Coronary artery (tissue), 2 donors: ENCODE results near the gene PARP8.

ENCODE experiments used
- DNase-seq: peaks from one replicate; pipeline ENCODE4 v3.0.0-alpha.2; 2017; ENCODE audit warnings: low spot score
- H3K27ac ChIP-seq, 2 donors: fragments of 200-600 bp; sonication (generic); one replicate each; pipeline ENCODE4 v1.5.1; 2016 to 2019
- H3K4me3 ChIP-seq: fragments of 200-600 bp; sonication (generic); 2 replicates; pipeline ENCODE4 v1.5.1; 2016; ENCODE audit warnings: mild to moderate bottlenecking, moderate library complexity
- TF ChIP-seq, protein P1 (sequence below): fragments of 200-600 bp; sonication (generic); IDR thresholded peaks from one replicate; pipeline ENCODE4 v1.5.1; 2019; ENCODE audit warnings: antibody characterized with exemption

PARP8 gene

DNA sequence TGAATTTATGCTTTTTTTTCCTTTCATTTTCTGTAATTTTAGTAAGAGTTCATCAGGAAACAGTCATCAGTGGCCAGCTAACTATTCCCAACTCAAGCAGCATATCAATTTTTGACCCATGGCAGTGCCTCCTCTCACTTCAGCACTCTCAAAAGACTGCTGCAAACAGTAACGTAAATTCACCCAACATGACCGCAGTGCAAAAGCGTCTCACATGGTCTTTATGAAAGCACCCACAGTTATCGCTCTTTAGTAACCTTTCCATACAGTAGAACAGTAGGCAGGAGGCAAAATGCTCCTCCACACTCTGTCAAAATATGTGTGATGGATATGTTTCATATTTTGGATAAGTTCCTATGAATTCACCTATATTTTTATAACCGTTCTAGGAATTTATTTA, 48.6 kb downstream of the PARP8 start:
- TF ChIP-seq, protein P1, sequence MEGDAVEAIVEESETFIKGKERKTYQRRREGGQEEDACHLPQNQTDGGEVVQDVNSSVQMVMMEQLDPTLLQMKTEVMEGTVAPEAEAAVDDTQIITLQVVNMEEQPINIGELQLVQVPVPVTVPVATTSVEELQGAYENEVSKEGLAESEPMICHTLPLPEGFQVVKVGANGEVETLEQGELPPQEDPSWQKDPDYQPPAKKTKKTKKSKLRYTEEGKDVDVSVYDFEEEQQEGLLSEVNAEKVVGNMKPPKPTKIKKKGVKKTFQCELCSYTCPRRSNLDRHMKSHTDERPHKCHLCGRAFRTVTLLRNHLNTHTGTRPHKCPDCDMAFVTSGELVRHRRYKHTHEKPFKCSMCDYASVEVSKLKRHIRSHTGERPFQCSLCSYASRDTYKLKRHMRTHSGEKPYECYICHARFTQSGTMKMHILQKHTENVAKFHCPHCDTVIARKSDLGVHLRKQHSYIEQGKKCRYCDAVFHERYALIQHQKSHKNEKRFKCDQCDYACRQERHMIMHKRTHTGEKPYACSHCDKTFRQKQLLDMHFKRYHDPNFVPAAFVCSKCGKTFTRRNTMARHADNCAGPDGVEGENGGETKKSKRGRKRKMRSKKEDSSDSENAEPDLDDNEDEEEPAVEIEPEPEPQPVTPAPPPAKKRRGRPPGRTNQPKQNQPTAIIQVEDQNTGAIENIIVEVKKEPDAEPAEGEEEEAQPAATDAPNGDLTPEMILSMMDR, result no peak
- Histone ChIP-seq H3K27ac (no peak overlapping the region), H3K4me3 (no peak overlapping the region)
- no peak for DNase-seq

DNA sequence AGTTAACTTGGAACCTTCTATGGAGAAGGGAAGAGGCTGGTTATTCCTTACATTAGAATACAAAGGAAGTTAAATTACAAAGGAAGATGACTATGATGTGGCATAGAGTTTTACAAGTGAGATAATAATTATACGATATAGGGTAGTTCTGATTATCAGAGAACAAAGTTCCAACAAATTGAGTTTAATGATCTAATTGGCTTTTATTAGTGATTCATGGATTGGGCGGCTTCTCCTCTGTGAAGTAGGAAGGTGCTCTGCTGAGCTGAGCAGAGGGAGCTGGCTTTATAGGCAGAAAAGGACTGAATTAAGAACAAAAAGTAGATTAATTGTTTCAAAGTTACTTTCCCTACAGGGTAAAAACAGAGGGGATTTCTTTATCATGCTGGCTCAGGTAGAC, 49.7 kb downstream of the PARP8 start:
- TF ChIP-seq, protein P1, result no peak
- DNase-seq, result no peak
- H3K27ac ChIP-seq, result no peak overlapping the region
- H3K4me3 ChIP-seq, result no peak overlapping the region

DNA sequence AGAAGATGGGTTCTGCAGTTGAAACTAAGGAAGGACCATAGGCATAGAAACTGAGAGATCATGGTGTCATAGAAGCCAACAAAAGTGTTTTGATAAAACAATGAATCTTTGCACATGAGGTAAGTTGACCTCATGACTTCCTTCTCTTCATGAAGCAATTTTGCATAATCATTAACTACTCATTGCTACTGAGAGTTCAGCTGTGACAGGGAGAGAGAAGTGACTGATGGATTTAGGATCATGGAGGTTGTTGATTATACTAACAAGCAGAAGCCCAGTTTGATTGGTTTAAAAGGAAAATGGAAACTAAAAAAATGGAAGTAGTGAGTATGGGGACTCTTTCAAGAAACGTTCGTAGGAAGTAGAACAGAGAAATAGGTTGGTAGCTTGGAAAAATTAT, 51.2 kb downstream of the PARP8 start:
- Histone ChIP-seq H3K27ac (no peak overlapping the region), H3K4me3 (no peak overlapping the region)
- DNase-seq, result no peak
- TF ChIP-seq, protein P1, result no peak

DNA sequence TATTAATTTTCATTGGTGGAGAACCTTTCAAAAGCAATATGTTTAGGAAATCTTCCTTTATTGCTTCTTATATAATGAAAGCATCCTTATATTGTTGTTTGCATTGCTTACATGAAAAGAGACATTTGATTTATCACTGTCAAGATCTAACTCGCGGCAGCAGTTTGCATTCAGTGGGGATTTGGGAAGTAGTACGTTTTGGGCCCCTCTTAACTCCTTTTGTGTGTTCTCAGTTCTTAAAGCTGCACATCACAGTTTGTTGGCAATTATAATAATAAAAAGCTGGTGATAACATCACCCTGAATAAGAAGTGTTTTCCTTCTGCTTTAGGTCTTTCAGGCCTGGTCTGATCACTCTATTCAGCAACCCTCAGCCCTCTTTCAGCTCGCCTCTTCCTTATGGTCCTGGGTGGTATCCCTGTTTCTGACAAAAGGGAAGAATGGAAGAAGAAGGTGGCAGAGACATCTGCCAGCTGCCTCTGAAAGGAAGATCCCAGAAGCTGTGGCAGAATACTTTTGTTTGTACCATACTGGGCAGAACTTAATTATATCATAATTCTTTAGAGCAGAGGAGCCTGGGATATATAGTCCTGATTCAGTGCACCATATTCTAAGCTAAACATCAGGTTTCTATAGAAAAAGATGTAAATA, 53.7 kb downstream of the PARP8 start:
- no peak for DNase-seq
- Histone ChIP-seq H3K27ac (no peak overlapping the region), H3K4me3 (no peak overlapping the region)
- TF ChIP-seq, protein P1, result no peak

DNA sequence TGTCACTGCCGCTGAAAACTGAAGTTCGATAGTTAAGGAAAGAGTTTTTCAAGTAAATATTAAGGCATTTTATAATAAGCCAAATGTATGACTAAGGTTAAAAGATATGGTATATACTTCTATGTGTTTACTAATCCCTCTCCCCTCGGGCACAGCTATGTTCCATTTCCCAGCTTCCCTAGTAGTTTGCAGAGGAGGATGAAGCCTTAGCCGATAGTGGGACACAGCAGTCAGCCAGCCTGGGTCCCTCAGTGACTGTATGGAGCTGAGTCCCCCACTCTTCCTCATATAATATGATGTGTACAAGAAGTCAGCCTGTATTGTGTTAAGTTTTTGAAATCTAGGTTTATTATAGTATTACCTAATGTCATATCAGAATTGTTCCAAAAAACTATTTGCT, 55.8 kb downstream of the PARP8 start:
- H3K27ac ChIP-seq, result no peak overlapping the region
- TF ChIP-seq, protein P1, result no peak
- no peak for DNase-seq
- no peak overlapping the region for H3K4me3 ChIP-seq

DNA sequence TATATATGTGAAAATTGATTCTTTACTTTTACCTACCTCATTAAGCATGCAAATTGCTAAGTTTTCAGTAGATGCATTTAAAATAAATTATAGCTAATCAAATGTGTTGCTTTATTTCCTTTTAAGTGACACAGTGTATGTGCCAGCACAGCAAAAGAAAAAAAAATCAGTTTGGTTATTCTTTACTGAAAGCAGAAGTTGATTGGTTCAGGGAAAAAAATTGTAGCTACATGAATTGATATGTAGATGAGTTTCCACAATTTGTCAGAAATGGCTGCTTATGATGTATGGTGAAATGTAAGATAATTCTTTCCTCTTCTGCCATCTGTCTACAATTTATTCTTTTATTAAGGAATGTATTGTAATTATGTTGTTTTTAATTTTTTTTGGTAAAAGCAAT, 57.8 kb downstream of the PARP8 start:
- Histone ChIP-seq H3K27ac (no peak overlapping the region), H3K4me3 (no peak overlapping the region)
- TF ChIP-seq, protein P1, result no peak
- no peak for DNase-seq

DNA sequence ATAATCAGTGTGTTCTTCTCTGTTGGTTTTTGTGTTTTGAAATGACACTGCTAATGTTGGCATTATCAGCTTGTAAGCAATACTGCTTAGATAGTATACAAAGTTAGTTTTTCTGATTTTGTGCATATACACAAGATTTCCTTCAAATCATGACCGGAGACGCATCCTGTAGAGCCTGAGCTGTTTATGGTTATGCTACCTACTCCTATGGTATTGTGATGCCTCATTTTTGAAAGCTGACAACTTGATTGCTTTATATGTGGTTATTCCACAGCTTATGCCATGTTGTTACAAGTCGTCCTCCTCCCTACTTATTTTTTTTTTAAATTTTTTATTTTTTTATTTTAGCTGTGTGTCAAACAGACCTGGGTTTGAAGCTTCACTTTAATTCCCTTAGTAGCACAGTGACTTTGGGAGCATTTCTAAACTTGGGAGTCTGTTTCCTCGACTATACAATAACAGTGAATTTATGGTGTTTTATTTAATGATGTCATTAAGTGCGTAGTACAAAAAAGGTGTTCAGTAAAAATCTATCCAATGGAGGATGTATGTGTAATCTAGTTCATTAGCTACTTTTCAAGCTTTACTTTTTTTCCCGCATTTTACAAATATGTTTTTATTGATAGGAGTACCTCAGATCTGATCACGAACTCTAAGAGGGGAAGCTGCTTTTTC, 59.5 kb downstream of the PARP8 start:
- Histone ChIP-seq H3K27ac (no peak overlapping the region), H3K4me3 (no peak overlapping the region)
- TF ChIP-seq, protein P1, result no peak
- DNase-seq, result no peak
